Measurements from ENCODE around the gene FAM222B. TPM values are rescaled to one million over a fixed set of nuclear protein-coding genes. Genes with fewer than 3 reads are reported as not detected.

Gene FAM222B
- total and polyA plus RNA-seq, 9 of the 15 experiments (the other 6 are each of a cell fraction or from before 2014, with no cell fraction given), result 4.0 to 34.6 (median 7.5) TPM

GRCh38 chr17:28735242-28735722, 107.3 kb downstream of the FAM222B start (continued):
- TF ChIP-seq, protein P1, sequence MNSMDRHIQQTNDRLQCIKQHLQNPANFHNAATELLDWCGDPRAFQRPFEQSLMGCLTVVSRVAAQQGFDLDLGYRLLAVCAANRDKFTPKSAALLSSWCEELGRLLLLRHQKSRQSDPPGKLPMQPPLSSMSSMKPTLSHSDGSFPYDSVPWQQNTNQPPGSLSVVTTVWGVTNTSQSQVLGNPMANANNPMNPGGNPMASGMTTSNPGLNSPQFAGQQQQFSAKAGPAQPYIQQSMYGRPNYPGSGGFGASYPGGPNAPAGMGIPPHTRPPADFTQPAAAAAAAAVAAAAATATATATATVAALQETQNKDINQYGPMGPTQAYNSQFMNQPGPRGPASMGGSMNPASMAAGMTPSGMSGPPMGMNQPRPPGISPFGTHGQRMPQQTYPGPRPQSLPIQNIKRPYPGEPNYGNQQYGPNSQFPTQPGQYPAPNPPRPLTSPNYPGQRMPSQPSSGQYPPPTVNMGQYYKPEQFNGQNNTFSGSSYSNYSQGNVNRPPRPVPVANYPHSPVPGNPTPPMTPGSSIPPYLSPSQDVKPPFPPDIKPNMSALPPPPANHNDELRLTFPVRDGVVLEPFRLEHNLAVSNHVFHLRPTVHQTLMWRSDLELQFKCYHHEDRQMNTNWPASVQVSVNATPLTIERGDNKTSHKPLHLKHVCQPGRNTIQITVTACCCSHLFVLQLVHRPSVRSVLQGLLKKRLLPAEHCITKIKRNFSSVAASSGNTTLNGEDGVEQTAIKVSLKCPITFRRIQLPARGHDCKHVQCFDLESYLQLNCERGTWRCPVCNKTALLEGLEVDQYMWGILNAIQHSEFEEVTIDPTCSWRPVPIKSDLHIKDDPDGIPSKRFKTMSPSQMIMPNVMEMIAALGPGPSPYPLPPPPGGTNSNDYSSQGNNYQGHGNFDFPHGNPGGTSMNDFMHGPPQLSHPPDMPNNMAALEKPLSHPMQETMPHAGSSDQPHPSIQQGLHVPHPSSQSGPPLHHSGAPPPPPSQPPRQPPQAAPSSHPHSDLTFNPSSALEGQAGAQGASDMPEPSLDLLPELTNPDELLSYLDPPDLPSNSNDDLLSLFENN (IDR thresholded peaks at IDR 0.05; ENCODE audit: low read depth in 2 of 2, low read length in 2 of 2), result 0 out of 4 replicates have a peak, but pooled peaks of 1 of the 2 experiments have one; percentile 22
- TF ChIP-seq, protein P2, sequence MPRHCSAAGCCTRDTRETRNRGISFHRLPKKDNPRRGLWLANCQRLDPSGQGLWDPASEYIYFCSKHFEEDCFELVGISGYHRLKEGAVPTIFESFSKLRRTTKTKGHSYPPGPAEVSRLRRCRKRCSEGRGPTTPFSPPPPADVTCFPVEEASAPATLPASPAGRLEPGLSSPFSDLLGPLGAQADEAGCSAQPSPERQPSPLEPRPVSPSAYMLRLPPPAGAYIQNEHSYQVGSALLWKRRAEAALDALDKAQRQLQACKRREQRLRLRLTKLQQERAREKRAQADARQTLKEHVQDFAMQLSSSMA (CRISPR knock-in tag; IDR thresholded peaks at IDR 0.05), result no peak
- peak; percentile 68; the same call in 1 of the 2 replicates for TF ChIP-seq E2F1 (CRISPR knock-in tag; IDR thresholded peaks at IDR 0.05)
- peak; percentile 80; the same call in 1 of the 2 replicates for TF ChIP-seq ESRRA (IDR thresholded peaks at IDR 0.05; ENCODE audit: borderline replicate concordance, low read depth)
- TF ChIP-seq ZNF253 (CRISPR knock-in tag; conservative IDR thresholded peaks at IDR 0.05), result no peak

All from K562 (cell line).